Measurements from ENCODE around the gene CHD3. TPM values are rescaled to one million over a fixed set of nuclear protein-coding genes. Genes with fewer than 3 reads are reported as not detected.

Gene CHD3
- total RNA-seq, 1 experiment from 2014 or later, result 84.6 TPM

GRCh38 chr17:7884581-7885366 is 3.8 kb upstream of the CHD3 start:
- TF ChIP-seq SIN3A (IDR thresholded peaks at IDR 0.05; ENCODE audit: borderline replicate concordance, insufficient read depth, low read depth, low read length) (0 out of 2 replicates have a peak, but pooled peaks have one; percentile 11), POLR2AphosphoS5 (IDR thresholded peaks at IDR 0.05; ENCODE audit: low read depth, low read length) (no peak)
- POLR2A ChIA-PET, result interaction anchor here (0.7 kb wide), 1 partner anchor 21 kb away, joined by 10 read pairs; no protein-coding TSS in a partner anchor
- H3K9me3 ChIP-seq (ENCODE audit: control insufficient read depth, insufficient read depth, low read depth, low read length), result no peaks in the 10 kb centered on the region
- no peak overlapping the region for H3K27ac ChIP-seq (ENCODE audit: low read length)
- DNase-seq (ENCODE audit: low read depth, low spot score), result no peak
- intact Hi-C loops (cut with micrococcal nuclease; ENCODE audit: unreplicated experiment) (no loop called here), in situ Hi-C loops (cut with HindIII; ENCODE audit: low pct_unique_long_range_greater_than_20kb, low sequenced_read_pairs) (no loop called here)
- no peaks in the 10 kb centered on the region for H3K27me3 ChIP-seq (ENCODE audit: control insufficient read depth, insufficient read depth, low read length)
- ATAC-seq, result no peak
- CTCF ChIA-PET, result no interaction called here
- peaks cover 2% of the 10 kb centered on the region; the same call in 1 of the 2 replicates for H3K36me3 ChIP-seq (ENCODE audit: control insufficient read depth, insufficient read depth, low read length)
- peaks cover 33% of the 10 kb centered on the region for H3K4me1 ChIP-seq (ENCODE audit: control insufficient read depth, insufficient read depth, low read length)
- peak overlapping the region; percentile 63 to 77 for H3K4me3 ChIP-seq (ENCODE audit: low read depth in 2 of 2, low read length in 2 of 2)
- no TSS peak for BruUV-seq (replicated peaks)

GRCh38 chr17:7885367-7886226 is 3.0 kb upstream of the CHD3 start:
- in situ Hi-C loops (cut with HindIII; ENCODE audit: low pct_unique_long_range_greater_than_20kb, low sequenced_read_pairs), result no loop called here
- Histone ChIP-seq H3K27me3 (ENCODE audit: control insufficient read depth, insufficient read depth, low read length) (no peaks in the 10 kb centered on the region), H3K27ac (ENCODE audit: low read length) (peak overlapping the region; percentile 96), H3K4me1 (ENCODE audit: control insufficient read depth, insufficient read depth, low read length) (peaks cover 34% of the 10 kb centered on the region), H3K36me3 (ENCODE audit: control insufficient read depth, insufficient read depth, low read length) (no peaks in the 10 kb centered on the region; the same call in 1 of the 2 replicates), H3K9me3 (ENCODE audit: control insufficient read depth, insufficient read depth, low read depth, low read length) (no peaks in the 10 kb centered on the region), H3K4me3 (ENCODE audit: low read depth in 2 of 2, low read length in 2 of 2) (peak overlapping the region; percentile 63 to 77)
- ChIA-PET CTCF (interaction anchor here (0.6 kb wide), 1 partner anchor 23 kb away, joined by 9 read pairs; no protein-coding TSS in a partner anchor), POLR2A (interaction anchor here (0.7 kb wide), 1 partner anchor 22 kb away, joined by 10 read pairs; no protein-coding TSS in a partner anchor)
- intact Hi-C loops (cut with micrococcal nuclease; ENCODE audit: unreplicated experiment), result no loop called here
- no peak for DNase-seq (ENCODE audit: low read depth, low spot score)
- TF ChIP-seq CTCF (IDR thresholded peaks at IDR 0.05), result no peak
- peak; percentile 48; the same call in 1 of the 2 replicates for TF ChIP-seq SIN3A (IDR thresholded peaks at IDR 0.05; ENCODE audit: borderline replicate concordance, insufficient read depth, low read depth, low read length)
- TF ChIP-seq POLR2AphosphoS5 (IDR thresholded peaks at IDR 0.05; ENCODE audit: low read depth, low read length), result no peak
- TF ChIP-seq REST (IDR thresholded peaks at IDR 0.05; ENCODE audit: insufficient read depth in 1 of 2, low read depth in 2 of 2, low read length in 1 of 2), result no peak
- no peak for TF ChIP-seq TCF7L2 (IDR thresholded peaks at IDR 0.05; ENCODE audit: low read depth, low read length)
- ATAC-seq, result peak; percentile 33
- no TSS peak for BruUV-seq (replicated peaks)
